ENCODE data around the gene MTX1. TPM values are rescaled to one million over a fixed set of nuclear protein-coding genes. Genes with fewer than 3 reads are reported as not detected.

MTX1 gene
- total and polyA plus RNA-seq, 2 donors = 35.1 to 36.8 TPM

Other genes starting within 250 kb of the MTX1 start
- 15.3 TPM for gene PYGO2, start 246.9 kb upstream of the MTX1 start, total RNA-seq
- 24.5 TPM for gene PYGO2, start 246.9 kb upstream of the MTX1 start, polyA plus RNA-seq
- 30.5 TPM for gene SHC1, start 237.9 kb upstream of the MTX1 start, total RNA-seq
- gene SHC1, start 237.9 kb upstream of the MTX1 start, polyA plus RNA-seq = 66.7 TPM
- gene CKS1B, start 234.0 kb upstream of the MTX1 start, total RNA-seq = 113 TPM
- 32.8 TPM for gene CKS1B, start 234.0 kb upstream of the MTX1 start, polyA plus RNA-seq
- gene FLAD1, start 225.4 kb upstream of the MTX1 start, total RNA-seq = 26.7 TPM
- 34.8 TPM for gene FLAD1, start 225.4 kb upstream of the MTX1 start, polyA plus RNA-seq
- 0.09 TPM for gene LENEP, start 215.1 kb upstream of the MTX1 start, total RNA-seq
- 0.16 TPM for gene LENEP, start 215.1 kb upstream of the MTX1 start, polyA plus RNA-seq
- gene ZBTB7B, start 205.9 kb upstream of the MTX1 start, total RNA-seq = 12.1 TPM
- gene ZBTB7B, start 205.9 kb upstream of the MTX1 start, polyA plus RNA-seq = 21.9 TPM
- 0.24 TPM for gene DCST2, start 174.9 kb upstream of the MTX1 start, total RNA-seq
- 7.8 TPM for gene DCST2, start 174.9 kb upstream of the MTX1 start, polyA plus RNA-seq
- not detected for gene DCST1, start 174.9 kb upstream of the MTX1 start, total RNA-seq
- not detected for gene DCST1, start 174.9 kb upstream of the MTX1 start, polyA plus RNA-seq
- 12.2 TPM for gene ADAM15, start 157.4 kb upstream of the MTX1 start, total RNA-seq
- 91.5 TPM for gene ADAM15, start 157.4 kb upstream of the MTX1 start, polyA plus RNA-seq
- 4.9 TPM for gene EFNA4, start 145.0 kb upstream of the MTX1 start, total RNA-seq
- 7.4 TPM for gene EFNA4, start 145.0 kb upstream of the MTX1 start, polyA plus RNA-seq
- 2.1 TPM for gene EFNA3, start 129.9 kb upstream of the MTX1 start, total RNA-seq
- gene EFNA3, start 129.9 kb upstream of the MTX1 start, polyA plus RNA-seq = 3.4 TPM
- gene EFNA1, start 80.8 kb upstream of the MTX1 start, total RNA-seq = 14.5 TPM
- gene EFNA1, start 80.8 kb upstream of the MTX1 start, polyA plus RNA-seq = 52.6 TPM
- gene SLC50A1, start 72.8 kb upstream of the MTX1 start, total RNA-seq = 25.7 TPM
- 54.5 TPM for gene SLC50A1, start 72.8 kb upstream of the MTX1 start, polyA plus RNA-seq
- 34.0 TPM for gene DPM3, start 68.2 kb upstream of the MTX1 start, total RNA-seq
- gene DPM3, start 68.2 kb upstream of the MTX1 start, polyA plus RNA-seq = 155 TPM
- 97.7 TPM for gene KRTCAP2, start 35.4 kb upstream of the MTX1 start, total RNA-seq
- gene KRTCAP2, start 35.4 kb upstream of the MTX1 start, polyA plus RNA-seq = 223 TPM
- gene TRIM46, start 34.8 kb upstream of the MTX1 start, total RNA-seq = 1.9 TPM
- gene TRIM46, start 34.8 kb upstream of the MTX1 start, polyA plus RNA-seq = 4.3 TPM
- 7.6 TPM for gene THBS3, start 798 bp upstream of the MTX1 start, total RNA-seq
- gene THBS3, start 798 bp upstream of the MTX1 start, polyA plus RNA-seq = 46.1 TPM
- 2.1 TPM for gene ENTREP3, start 46.8 kb downstream of the MTX1 start, total RNA-seq
- 12.5 TPM for gene ENTREP3, start 46.8 kb downstream of the MTX1 start, polyA plus RNA-seq
- gene SCAMP3, start 53.7 kb downstream of the MTX1 start, total RNA-seq = 29.1 TPM
- 59.1 TPM for gene SCAMP3, start 53.7 kb downstream of the MTX1 start, polyA plus RNA-seq
- gene CLK2, start 64.8 kb downstream of the MTX1 start, total RNA-seq = 28.9 TPM
- 86.5 TPM for gene CLK2, start 64.8 kb downstream of the MTX1 start, polyA plus RNA-seq
- gene HCN3, start 68.8 kb downstream of the MTX1 start, total RNA-seq = 0.76 TPM
- gene HCN3, start 68.8 kb downstream of the MTX1 start, polyA plus RNA-seq = 2.6 TPM
- 0.19 TPM for gene PKLR, start 92.7 kb downstream of the MTX1 start, total RNA-seq
- 0.05 TPM for gene PKLR, start 92.7 kb downstream of the MTX1 start, polyA plus RNA-seq
- 175 TPM for gene FDPS, start 100.2 kb downstream of the MTX1 start, total RNA-seq
- gene FDPS, start 100.2 kb downstream of the MTX1 start, polyA plus RNA-seq = 119 TPM
- 7.5 TPM for gene RUSC1, start 112.2 kb downstream of the MTX1 start, total RNA-seq
- gene RUSC1, start 112.2 kb downstream of the MTX1 start, polyA plus RNA-seq = 18.0 TPM

Data from thymus (tissue), 2 donors.